Skin of body (tissue), 2 donors: Measurements from ENCODE around the gene HLA-DOA. TPM values are rescaled to one million over a fixed set of nuclear protein-coding genes. Genes with fewer than 3 reads are reported as not detected.
A peak's percentile ranks its signal among the peaks of the same experiment; 100 is the strongest.

Experiments
- DNase-seq: peaks from one replicate; lab custom pipeline; 2025; lab: John Stamatoyannopoulos, UW
- total RNA-seq: library from RNA; depleted of rRNA; stranded (reverse); fragments of >200 nt; gene quantifications from one replicate; pipeline ENCODE4 v1.2.3, GENCODE V29; 2014

Gene HLA-DOA
- total RNA-seq = 2.3 TPM

GRCh38 chr6:33008944-33009861 lies at the start of gene HLA-DOA:
Gene HLA-DOA (minus strand): TSS chr6:33009591.
- peak; percentile 22 for DNase-seq

- no peak for DNase-seq
Observed at GRCh38 chr6:33057222-33058150, 48.1 kb upstream of the HLA-DOA start.

- no peak for DNase-seq
Observed at GRCh38 chr6:33053230-33053629, 43.8 kb upstream of the HLA-DOA start.

- DNase-seq = no peak
Observed at GRCh38 chr6:33052627-33053026, 43.2 kb upstream of the HLA-DOA start.

- DNase-seq = no peak
Observed at GRCh38 chr6:33050014-33050810, 40.8 kb upstream of the HLA-DOA start.

GRCh38 chr6:33049323-33050013 lies 40.1 kb upstream of the HLA-DOA start:
- no peak for DNase-seq

- DNase-seq = no peak
Observed at GRCh38 chr6:33040157-33040556, 30.8 kb upstream of the HLA-DOA start.

- DNase-seq = no peak
Observed at GRCh38 chr6:33036535-33036934, 27.1 kb upstream of the HLA-DOA start.

- no peak for DNase-seq
Observed at GRCh38 chr6:33034554-33034953, 25.2 kb upstream of the HLA-DOA start.

- DNase-seq = no peak
Observed at GRCh38 chr6:33030245-33030644, 20.9 kb upstream of the HLA-DOA start.

GRCh38 chr6:33029328-33030184 lies 20.2 kb upstream of the HLA-DOA start:
- no peak for DNase-seq

GRCh38 chr6:33028220-33028849 lies 18.9 kb upstream of the HLA-DOA start:
- DNase-seq = no peak

GRCh38 chr6:33024521-33024920 lies 15.1 kb upstream of the HLA-DOA start:
- no peak for DNase-seq

- no peak for DNase-seq
Observed at GRCh38 chr6:33023536-33023935, 14.1 kb upstream of the HLA-DOA start.

GRCh38 chr6:33021917-33022316 lies 12.5 kb upstream of the HLA-DOA start:
- no peak for DNase-seq

- no peak for DNase-seq
Observed at GRCh38 chr6:33019372-33019771, 10.0 kb upstream of the HLA-DOA start.

- DNase-seq = peak; percentile 32
Observed at GRCh38 chr6:33018904-33019303, 9.5 kb upstream of the HLA-DOA start.

- DNase-seq = no peak
Observed at GRCh38 chr6:33018418-33018817, 9.0 kb upstream of the HLA-DOA start.

- no peak for DNase-seq
Observed at GRCh38 chr6:33017694-33018353, 8.4 kb upstream of the HLA-DOA start.
